Measurements from ENCODE around the gene LILRA5. TPM values are rescaled to one million over a fixed set of nuclear protein-coding genes. Genes with fewer than 3 reads are reported as not detected.

The LILRA5 gene
- total and polyA plus RNA-seq, 2 of the 13 experiments (the other 11 are each of a cell fraction or from before 2014, with no cell fraction given), result not detected

- no peaks in the 10 kb centered on the region for H4K20me1 ChIP-seq (ENCODE audit: insufficient read depth, low read length)
- no peaks in the 10 kb centered on the region for H3K9me3 ChIP-seq (ENCODE audit: low read length)
- H3K79me2 ChIP-seq (ENCODE audit: insufficient read depth, low read length), result no peaks in the 10 kb centered on the region
- POLR2A ChIA-PET, result no interaction called here
- peaks cover 0 to 11% of the 10 kb centered on the region in 2 experiments; a peak in 1 of 5 replicates for H3K27me3 ChIP-seq (ENCODE audit: control insufficient read depth in 1 of 2, insufficient read depth in 2 of 2, low read length in 2 of 2)
- no peak overlapping the region for H3K4me3 ChIP-seq (replicated peaks in 1 of 3; ENCODE audit: insufficient read depth in 1 of 3, low read depth in 2 of 3, low read length in 3 of 3)
- ATAC-seq (no peak), DNase-seq (ENCODE audit: low spot score) (no peak), FAIRE-seq (no peak)
- H2AFZ ChIP-seq (ENCODE audit: low read length), result no peak overlapping the region
- no peaks in the 10 kb centered on the region for H3K36me3 ChIP-seq (replicated peaks in 1 of 2; ENCODE audit: control insufficient read depth in 1 of 2, insufficient read depth in 2 of 2, low read length in 2 of 2)
- no peak overlapping the region for H3K4me2 ChIP-seq (ENCODE audit: low read depth, low read length)
- H3K27ac ChIP-seq (ENCODE audit: extremely low read length, insufficient read depth, low read length), result no peak overlapping the region
- CTCF ChIA-PET (ENCODE audit: low intra/inter-chr PET ratio, low total read pairs), result no interaction called here
- WGBS (ENCODE audit: low lambda C conversion rate), result 33% methylated on average over 11 of the region's 14 CpGs
- intact Hi-C loops (cut with micrococcal nuclease; ENCODE audit: unreplicated experiment) (no loop called here), in situ Hi-C loops (cut with HindIII; ENCODE audit: extremely low pct_ligation_motif_present, low pct_unique_long_range_greater_than_20kb) (no loop called here)
- BruUV-seq (replicated peaks), result no TSS peak
- H3K9ac ChIP-seq (ENCODE audit: insufficient read depth, low read depth, low read length), result no peak overlapping the region
- peaks cover 4% of the 10 kb centered on the region; the same call in 1 of the 2 replicates for H3K4me1 ChIP-seq (ENCODE audit: insufficient read depth, low read length)
- TF ChIP-seq ZNF101 (CRISPR knock-in tag; IDR thresholded peaks at IDR 0.05; ENCODE audit: borderline replicate concordance, low read depth) (no peak), RERE (CRISPR knock-in tag; IDR thresholded peaks at IDR 0.05; ENCODE audit: low read depth) (no peak), SP1 (IDR thresholded peaks at IDR 0.05) (no peak), SP1 (CRISPR knock-in tag; IDR thresholded peaks at IDR 0.05) (no peak), CERS6 (CRISPR knock-in tag; IDR thresholded peaks at IDR 0.05) (no peak), FOSL1 (CRISPR knock-in tag; IDR thresholded peaks at IDR 0.05; ENCODE audit: borderline replicate concordance) (no peak), ZNF577 (CRISPR knock-in tag; IDR thresholded peaks at IDR 0.05; ENCODE audit: borderline replicate concordance, low read depth) (no peak), IRX3 (CRISPR knock-in tag; IDR thresholded peaks at IDR 0.05; ENCODE audit: borderline replicate concordance, low read depth) (no peak), TFE3 (CRISPR knock-in tag; IDR thresholded peaks at IDR 0.05) (no peak), HDAC1 (CRISPR knock-in tag; IDR thresholded peaks at IDR 0.05) (no peak), RNF219 (CRISPR knock-in tag; IDR thresholded peaks at IDR 0.05) (no peak), U2AF2 (IDR thresholded peaks at IDR 0.05; ENCODE audit: low read depth, low read length) (no peak), ZNF598 (CRISPR knock-in tag; IDR thresholded peaks at IDR 0.05; ENCODE audit: borderline replicate concordance) (no peak)
Observed at GRCh38 chr19:54329476-54330165, 16.7 kb upstream of the LILRA5 start.
